ENCODE data around the gene MORN4. TPM values are rescaled to one million over a fixed set of nuclear protein-coding genes. Genes with fewer than 3 reads are reported as not detected.

MORN4 gene
- total RNA-seq, 1 donor from 2014 or later = 16.4 TPM

DNA sequence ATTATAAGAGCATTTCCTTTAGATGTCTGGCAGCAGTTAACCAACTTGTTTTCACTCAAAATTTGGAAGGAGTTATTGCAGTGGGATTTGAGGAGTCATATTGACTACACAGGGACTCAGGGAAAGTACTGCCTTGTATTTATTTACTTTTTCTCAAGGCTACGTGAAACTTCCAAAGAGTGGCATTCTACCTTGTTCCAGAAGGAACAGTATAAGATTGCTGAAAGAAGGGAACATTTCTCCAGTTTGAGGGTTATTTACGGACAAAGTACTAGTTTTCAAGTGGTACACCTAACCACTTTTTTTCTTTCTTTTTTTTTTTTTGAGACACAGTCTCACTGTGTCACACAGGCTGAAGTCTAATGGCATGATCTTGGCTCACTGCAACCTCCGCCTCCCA is 5.1 kb downstream of the MORN4 start:
- H3K27me3 Mint-ChIP-seq (ENCODE audit: low read depth) = no peaks in the 10 kb centered on the region
- no peak for DNase-seq (ENCODE audit: low spot score in 2 of 2, unreplicated experiment in 2 of 2)
- no peaks in the 10 kb centered on the region for H3K36me3 Mint-ChIP-seq
- no peak overlapping the region for H3K27ac Mint-ChIP-seq
- H3K9me3 Mint-ChIP-seq = no peaks in the 10 kb centered on the region
- TF ChIP-seq CTCF (IDR thresholded peaks at IDR 0.05; ENCODE audit: unreplicated experiment) = no peak
- no peak overlapping the region for H3K4me3 Mint-ChIP-seq
- peaks cover 6% of the 10 kb centered on the region for H3K4me1 Mint-ChIP-seq

DNA sequence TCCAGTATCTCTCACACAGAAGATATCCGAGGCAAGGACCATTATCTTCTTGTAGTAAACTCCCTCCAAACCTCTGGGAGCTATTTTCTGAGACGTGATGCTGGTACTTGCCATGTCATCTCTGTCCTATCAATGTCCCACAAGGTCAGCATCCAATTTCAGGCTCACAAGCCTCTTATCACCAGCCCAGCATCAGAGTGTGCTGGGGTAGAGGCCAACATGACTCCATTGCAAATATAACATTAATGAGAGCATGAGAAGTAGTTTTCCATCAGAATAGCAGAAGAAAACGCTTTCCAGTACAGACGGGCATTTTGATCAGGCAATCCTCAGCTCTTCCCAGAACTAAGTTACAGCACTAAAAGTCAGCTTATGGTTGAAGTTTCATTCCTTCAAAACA is 5.6 kb downstream of the MORN4 start:
- Mint-ChIP-seq H3K9me3 (no peaks in the 10 kb centered on the region), H3K27me3 (ENCODE audit: low read depth) (no peaks in the 10 kb centered on the region), H3K4me1 (peaks cover 4% of the 10 kb centered on the region), H3K36me3 (no peaks in the 10 kb centered on the region), H3K27ac (no peak overlapping the region), H3K4me3 (no peak overlapping the region)
- TF ChIP-seq CTCF (IDR thresholded peaks at IDR 0.05; ENCODE audit: unreplicated experiment) = no peak
- DNase-seq (ENCODE audit: low spot score in 2 of 2, unreplicated experiment in 2 of 2) = no peak

- no peaks in the 10 kb centered on the region for H3K9me3 Mint-ChIP-seq
Measured at GRCh38 chr10:97623277-97623676, 10.0 kb downstream of the MORN4 start.

DNA sequence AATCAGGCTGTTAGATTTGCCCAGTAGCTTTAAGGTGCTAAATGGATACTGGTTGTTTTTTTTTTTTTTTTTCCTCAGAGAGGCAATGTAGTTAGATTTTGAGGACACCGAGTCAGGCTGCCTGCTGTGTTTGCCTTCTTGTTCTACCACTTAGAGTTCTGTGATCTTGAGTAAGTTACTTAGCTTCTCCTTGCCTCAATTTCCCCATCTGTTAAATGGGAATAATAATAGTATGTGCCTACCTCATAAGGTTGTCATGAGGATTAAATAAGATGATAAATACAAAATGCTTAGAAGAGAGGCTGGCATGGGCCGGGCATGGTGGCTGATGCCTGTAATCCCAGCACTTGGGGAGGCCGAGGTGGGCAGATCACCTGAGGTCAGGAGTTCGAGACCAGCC is 14.6 kb downstream of the MORN4 start:
- Mint-ChIP-seq H3K36me3 (peaks cover 8% of the 10 kb centered on the region), H3K27ac (no peak overlapping the region), H3K4me3 (no peak overlapping the region), H3K27me3 (ENCODE audit: low read depth) (no peaks in the 10 kb centered on the region), H3K9me3 (no peaks in the 10 kb centered on the region), H3K4me1 (no peaks in the 10 kb centered on the region)
- DNase-seq (ENCODE audit: low spot score in 2 of 2, unreplicated experiment in 2 of 2) = no peak
- no peak for TF ChIP-seq CTCF (IDR thresholded peaks at IDR 0.05; ENCODE audit: unreplicated experiment)

More at GRCh38 chr10:97623277-97623676, 10.0 kb downstream of the MORN4 start:
- no peak for TF ChIP-seq CTCF (IDR thresholded peaks at IDR 0.05; ENCODE audit: unreplicated experiment)
- Mint-ChIP-seq H3K36me3 (no peaks in the 10 kb centered on the region), H3K27ac (no peak overlapping the region), H3K4me1 (no peaks in the 10 kb centered on the region), H3K27me3 (ENCODE audit: low read depth) (no peaks in the 10 kb centered on the region), H3K4me3 (no peak overlapping the region)
- DNase-seq (ENCODE audit: low spot score in 2 of 2, unreplicated experiment in 2 of 2) = no peak

GRCh38 chr10:97618285-97618684 is 15.0 kb downstream of the MORN4 start:
- no peak for DNase-seq (ENCODE audit: low spot score in 2 of 2, unreplicated experiment in 2 of 2)
- Mint-ChIP-seq H3K4me3 (no peak overlapping the region), H3K36me3 (peaks cover 8% of the 10 kb centered on the region), H3K27ac (no peak overlapping the region), H3K27me3 (ENCODE audit: low read depth) (no peaks in the 10 kb centered on the region), H3K9me3 (no peaks in the 10 kb centered on the region), H3K4me1 (no peaks in the 10 kb centered on the region)
- TF ChIP-seq CTCF (IDR thresholded peaks at IDR 0.05; ENCODE audit: unreplicated experiment) = no peak

GRCh38 chr10:97612386-97612785 is 20.9 kb downstream of the MORN4 start:
- no peaks in the 10 kb centered on the region for H3K27me3 Mint-ChIP-seq (ENCODE audit: low read depth)
- no peak overlapping the region for H3K4me3 Mint-ChIP-seq
- TF ChIP-seq CTCF (IDR thresholded peaks at IDR 0.05; ENCODE audit: unreplicated experiment) = no peak
- H3K27ac Mint-ChIP-seq = no peak overlapping the region
- no peak for DNase-seq (ENCODE audit: low spot score in 2 of 2, unreplicated experiment in 2 of 2)
- no peaks in the 10 kb centered on the region for H3K9me3 Mint-ChIP-seq
- H3K4me1 Mint-ChIP-seq = no peaks in the 10 kb centered on the region
- peaks cover 8% of the 10 kb centered on the region for H3K36me3 Mint-ChIP-seq

Measured in mesothelial cell of epicardium (in vitro differentiated cells).